Calu3 (cell line): ENCODE data around the gene RET. TPM values are rescaled to one million over a fixed set of nuclear protein-coding genes. Genes with fewer than 3 reads are reported as not detected.

Experiments used
- BruUV-seq: library from RNA; stranded (reverse); fragments of 400-500 nt; replicated peaks from 2 replicates; lab custom pipeline; 2021; lab: Mats Ljungman, UMichigan
- CTCF ChIA-PET: fragments of 300-600 bp; sonication (Branson Sonifier 250); formaldehyde crosslinking; loops from one replicate; lab custom pipeline; 2022; ENCODE audit warnings: antibody characterized with exemption; lab: Charles Lee
- DNase-seq: peaks from one replicate; pipeline ENCODE4 v3.0.0; 2022
- H3K27ac Mint-ChIP-seq: one replicate; pipeline ENCODE4 v1.8.0; 2022; ENCODE audit warnings: mixed read lengths; ENCODE audit not compliant: unreplicated experiment
- H3K27me3 Mint-ChIP-seq: one replicate; pipeline ENCODE4 v1.8.0; 2022; ENCODE audit warnings: mixed read lengths; ENCODE audit not compliant: unreplicated experiment
- H3K36me3 Mint-ChIP-seq: one replicate; pipeline ENCODE4 v1.8.0; 2022; ENCODE audit warnings: mild to moderate bottlenecking, moderate library complexity, mixed read lengths; ENCODE audit not compliant: insufficient read depth, unreplicated experiment
- H3K4me1 Mint-ChIP-seq: one replicate; pipeline ENCODE4 v1.8.0; 2022; ENCODE audit warnings: mild to moderate bottlenecking, low read depth, mixed read lengths; ENCODE audit not compliant: unreplicated experiment
- H3K4me3 Mint-ChIP-seq: one replicate; pipeline ENCODE4 v1.8.0; 2022; ENCODE audit warnings: mild to moderate bottlenecking, low read depth, moderate library complexity, mixed read lengths; ENCODE audit not compliant: unreplicated experiment
- H3K9me3 Mint-ChIP-seq: one replicate; pipeline ENCODE4 v1.8.0; 2022; ENCODE audit warnings: low read depth, mixed read lengths; ENCODE audit not compliant: unreplicated experiment
- CTCF ChIP-seq: fragments of 200-600 bp; IDR thresholded peaks from one replicate; pipeline ENCODE4 v1.8.0; 2022; ENCODE audit warnings: antibody characterized with exemption; ENCODE audit not compliant: unreplicated experiment
- intact Hi-C: fragments of 100-400 bp; cut with micrococcal nuclease; formaldehyde crosslinking; loops from one replicate; pipeline ENCODE4 v1.10.0; 2022; ENCODE audit not compliant: unreplicated experiment
- total RNA-seq: library from RNA; stranded (reverse); gene quantifications from 2 replicates; pipeline ENCODE4 v1.2.3, GENCODE V29; 2022

Gene RET
- total RNA-seq, 1 experiment from 2014 or later: not detected

- H3K36me3 Mint-ChIP-seq: no peaks in the 10 kb centered on the region
- BruUV-seq: no TSS peak
- no peak overlapping the region for H3K4me3 Mint-ChIP-seq
- no peaks in the 10 kb centered on the region for H3K9me3 Mint-ChIP-seq
- H3K27ac Mint-ChIP-seq: no peak overlapping the region
- TF ChIP-seq CTCF: no peak
- peaks cover 98% of the 10 kb centered on the region for H3K27me3 Mint-ChIP-seq
- no peaks in the 10 kb centered on the region for H3K4me1 Mint-ChIP-seq
- CTCF ChIA-PET: no interaction called here
- no peak for DNase-seq
- intact Hi-C loops: no loop called here
Measured at GRCh38 chr10:43084812-43085211, 7.9 kb downstream of the RET start.

GRCh38 chr10:43086321-43086942 is 9.6 kb downstream of the RET start:
- TF ChIP-seq CTCF: no peak
- intact Hi-C loops: no loop called here
- Mint-ChIP-seq H3K4me3 (no peak overlapping the region), H3K36me3 (no peaks in the 10 kb centered on the region), H3K4me1 (no peaks in the 10 kb centered on the region), H3K27me3 (peaks cover 83% of the 10 kb centered on the region), H3K9me3 (no peaks in the 10 kb centered on the region), H3K27ac (no peak overlapping the region)
- CTCF ChIA-PET: interaction anchor here (0.5 kb wide), 1 partner anchor 12 kb away, joined by 4 read pairs; no protein-coding TSS in a partner anchor
- BruUV-seq: no TSS peak
- no peak for DNase-seq

GRCh38 chr10:43089519-43089918 is 12.7 kb downstream of the RET start:
- no peaks in the 10 kb centered on the region for H3K9me3 Mint-ChIP-seq
- DNase-seq: no peak
- H3K36me3 Mint-ChIP-seq: no peaks in the 10 kb centered on the region
- no peak for TF ChIP-seq CTCF
- BruUV-seq: no TSS peak
- H3K27ac Mint-ChIP-seq: no peak overlapping the region
- intact Hi-C loops: no loop called here
- H3K27me3 Mint-ChIP-seq: peaks cover 85% of the 10 kb centered on the region
- CTCF ChIA-PET: no interaction called here
- no peaks in the 10 kb centered on the region for H3K4me1 Mint-ChIP-seq
- no peak overlapping the region for H3K4me3 Mint-ChIP-seq

GRCh38 chr10:43090188-43090587 is 13.3 kb downstream of the RET start:
- BruUV-seq: no TSS peak

More at GRCh38 chr10:43090188-43090587, 13.3 kb downstream of the RET start:
- CTCF ChIA-PET: no interaction called here
- Mint-ChIP-seq H3K27ac (no peak overlapping the region), H3K9me3 (no peaks in the 10 kb centered on the region), H3K36me3 (no peaks in the 10 kb centered on the region), H3K4me3 (no peak overlapping the region), H3K4me1 (no peaks in the 10 kb centered on the region), H3K27me3 (peaks cover 85% of the 10 kb centered on the region)
- intact Hi-C loops: no loop called here
- DNase-seq: no peak
- TF ChIP-seq CTCF: no peak
